HPDE6-E6E7 (cell line): ENCODE results near the gene STK11IP.
"Not testable (repeated sequence)": the region's sequence is repeated elsewhere in the genome, so short reads cannot be mapped to it uniquely, and the experiment has no call there.

Source experiments
- DNase-seq: peaks from one replicate; pipeline ENCODE4 v3.0.0; 2011; ENCODE audit warnings: missing footprints; ENCODE audit errors: extremely low spot score

Gene STK11IP

DNA sequence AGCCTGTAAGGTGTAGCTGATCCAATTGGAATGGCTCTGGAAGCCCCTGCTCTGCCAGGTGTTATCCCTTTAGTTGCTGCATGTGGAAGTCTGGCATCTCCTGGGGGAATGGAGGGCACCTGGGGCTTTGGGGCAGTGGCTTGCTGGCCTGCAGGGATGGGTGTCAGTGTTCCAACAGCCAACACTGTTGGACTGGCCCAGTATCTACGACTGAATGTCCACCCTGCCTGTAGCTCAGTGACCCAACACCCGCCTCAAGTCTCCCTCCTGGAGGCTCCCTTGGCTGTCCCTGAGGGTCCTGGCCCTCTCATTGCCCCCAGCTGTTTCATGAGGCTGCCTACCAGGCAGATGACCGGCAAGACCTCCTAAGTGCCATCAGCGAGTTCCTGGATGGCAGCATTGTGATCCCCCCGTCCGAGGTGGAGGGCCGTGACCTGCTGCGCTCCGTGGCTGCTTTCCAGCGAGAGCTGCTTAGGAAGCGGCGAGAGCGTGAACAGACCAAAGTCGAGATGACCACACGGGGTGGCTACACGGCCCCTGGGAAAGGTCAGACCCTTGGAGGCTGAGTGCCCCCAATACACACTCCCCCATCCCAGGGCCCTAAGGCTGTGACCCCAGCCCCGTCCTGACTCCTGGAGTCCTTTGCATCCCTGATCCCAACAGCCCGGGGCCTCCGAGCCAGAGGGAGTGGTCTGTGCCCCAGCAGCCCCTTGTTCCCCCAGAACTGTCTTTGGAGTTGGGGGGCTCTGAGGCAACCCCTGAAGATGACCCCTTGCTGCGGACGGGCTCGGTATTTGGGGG, 37.5 kb downstream of the STK11IP start:
- DNase-seq, result no peak

DNA sequence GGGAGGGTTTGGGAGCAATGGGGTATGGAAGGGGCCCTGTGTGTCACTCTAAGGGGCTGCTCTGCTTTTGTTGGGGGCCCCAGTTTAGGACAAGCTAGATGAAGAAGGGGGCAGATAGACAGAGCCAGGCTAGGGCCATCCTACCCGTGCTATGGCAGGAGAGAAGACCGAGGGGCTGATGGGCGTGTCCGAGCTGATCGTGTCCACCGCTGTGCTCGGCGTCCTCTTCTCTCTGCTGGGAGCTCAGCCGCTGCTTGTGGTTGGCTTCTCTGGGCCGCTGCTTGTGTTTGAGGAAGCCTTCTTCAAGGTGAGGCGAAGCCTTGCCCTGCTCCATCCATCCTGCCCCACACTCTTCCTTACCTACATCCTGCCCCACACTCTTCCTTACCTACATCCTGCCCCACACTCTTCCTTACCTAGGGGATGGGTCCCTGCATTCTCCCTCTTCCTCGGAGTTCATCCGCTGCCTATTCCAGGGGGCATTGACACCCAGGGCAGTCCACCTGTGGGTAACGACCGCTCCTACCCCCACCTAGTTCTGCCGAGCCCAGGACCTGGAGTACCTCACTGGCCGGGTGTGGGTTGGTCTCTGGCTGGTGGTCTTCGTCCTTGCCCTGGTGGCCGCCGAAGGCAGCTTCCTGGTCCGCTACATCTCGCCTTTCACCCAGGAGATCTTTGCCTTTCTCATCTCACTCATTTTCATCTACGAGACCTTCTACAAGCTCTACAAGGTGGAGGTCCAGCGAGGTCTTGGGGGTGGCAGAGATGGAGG, 38.7 kb downstream of the STK11IP start:
- DNase-seq, result no peak

DNA sequence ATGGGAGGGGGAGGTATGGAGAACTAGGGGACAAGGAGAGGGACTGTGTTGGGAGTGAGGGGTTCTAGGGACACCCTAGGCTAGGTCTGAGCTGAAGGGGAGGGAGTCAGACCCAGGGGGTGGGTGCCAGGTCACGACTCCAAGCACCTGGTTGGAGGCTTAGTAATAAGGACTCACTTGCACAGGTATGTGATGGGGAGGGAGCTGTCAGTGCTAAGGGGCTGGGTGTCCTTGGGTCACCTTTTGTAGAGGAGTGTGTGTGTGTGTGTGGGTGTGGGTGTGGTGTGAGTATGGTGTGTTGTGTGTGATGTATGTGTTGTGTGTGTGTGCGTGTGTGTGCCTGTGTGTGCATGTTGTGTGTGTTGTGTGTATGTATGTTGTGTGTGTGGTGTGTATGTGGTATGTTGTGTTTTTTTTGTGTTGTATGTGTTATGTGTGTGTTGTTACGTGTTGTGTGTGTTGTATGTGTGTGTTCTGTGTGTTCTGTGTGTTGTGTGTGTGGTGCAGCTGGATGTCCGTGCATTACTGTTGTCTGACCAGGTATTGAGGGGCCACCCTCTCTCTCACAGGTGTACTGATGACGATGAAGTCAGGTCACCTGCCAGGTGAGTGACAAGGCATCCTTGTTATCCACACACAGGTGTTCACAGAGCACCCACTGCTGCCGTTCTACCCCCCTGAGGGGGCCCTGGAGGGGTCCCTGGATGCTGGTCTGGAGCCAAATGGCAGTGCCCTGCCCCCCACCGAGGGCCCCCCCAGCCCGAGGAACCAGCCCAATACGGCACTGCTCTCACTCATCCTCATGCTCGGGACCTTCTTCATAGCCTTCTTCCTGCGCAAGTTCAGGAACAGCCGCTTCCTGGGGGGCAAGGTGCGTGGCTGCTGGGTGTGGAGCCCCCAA, 39.5 kb downstream of the STK11IP start:
- no peak for DNase-seq

DNA sequence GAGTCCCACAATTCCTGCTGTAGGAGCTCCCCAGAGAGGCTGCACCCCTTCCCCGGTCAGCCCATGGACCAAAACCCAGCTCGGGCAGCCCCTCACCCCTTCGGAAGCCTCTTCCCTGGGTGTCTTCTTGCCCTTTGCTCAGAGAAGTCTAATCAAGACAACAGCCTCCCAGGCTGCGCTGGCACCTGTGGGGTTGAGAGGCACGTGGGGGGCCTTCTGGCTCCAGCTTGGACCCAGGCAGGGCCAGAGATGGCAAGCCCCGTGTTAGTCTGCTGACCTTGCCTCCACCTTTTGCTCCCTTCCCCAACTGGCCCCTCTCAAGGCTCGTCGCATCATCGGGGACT, 40.2 kb downstream of the STK11IP start:
- no peak for DNase-seq

DNA sequence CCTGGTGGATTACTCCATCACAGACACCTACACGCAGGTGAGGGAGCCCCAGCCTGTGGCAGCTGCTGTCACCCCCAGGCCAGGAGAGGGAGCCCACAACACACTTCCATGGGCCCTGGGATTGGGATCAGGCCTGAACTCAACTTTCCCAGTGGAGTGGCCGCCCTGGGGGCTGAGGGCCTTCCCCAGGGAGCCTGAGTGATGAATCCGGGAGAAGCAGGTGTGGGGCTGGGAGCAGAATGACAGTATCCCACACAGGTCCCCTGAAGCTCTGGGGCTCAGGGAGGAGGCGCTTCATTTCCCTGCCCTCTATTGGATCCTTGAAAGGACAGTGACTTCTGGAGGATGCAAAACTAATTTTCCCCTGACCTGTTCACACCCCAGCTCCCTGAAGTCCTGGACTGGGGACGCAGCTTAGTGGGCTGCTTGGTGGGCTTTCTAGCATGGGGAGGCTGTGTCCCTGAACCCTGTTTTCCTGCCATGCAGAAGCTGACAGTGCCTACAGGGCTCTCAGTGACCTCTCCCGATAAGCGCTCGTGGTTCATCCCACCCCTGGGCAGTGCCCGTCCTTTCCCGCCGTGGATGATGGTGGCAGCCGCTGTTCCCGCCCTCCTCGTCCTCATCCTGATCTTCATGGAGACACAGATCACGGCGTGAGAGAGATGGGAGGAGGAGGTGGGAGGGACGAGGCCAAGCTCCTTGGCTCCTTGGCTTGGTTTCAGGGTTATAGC, 40.7 kb downstream of the STK11IP start:
- DNase-seq, result no peak

DNA sequence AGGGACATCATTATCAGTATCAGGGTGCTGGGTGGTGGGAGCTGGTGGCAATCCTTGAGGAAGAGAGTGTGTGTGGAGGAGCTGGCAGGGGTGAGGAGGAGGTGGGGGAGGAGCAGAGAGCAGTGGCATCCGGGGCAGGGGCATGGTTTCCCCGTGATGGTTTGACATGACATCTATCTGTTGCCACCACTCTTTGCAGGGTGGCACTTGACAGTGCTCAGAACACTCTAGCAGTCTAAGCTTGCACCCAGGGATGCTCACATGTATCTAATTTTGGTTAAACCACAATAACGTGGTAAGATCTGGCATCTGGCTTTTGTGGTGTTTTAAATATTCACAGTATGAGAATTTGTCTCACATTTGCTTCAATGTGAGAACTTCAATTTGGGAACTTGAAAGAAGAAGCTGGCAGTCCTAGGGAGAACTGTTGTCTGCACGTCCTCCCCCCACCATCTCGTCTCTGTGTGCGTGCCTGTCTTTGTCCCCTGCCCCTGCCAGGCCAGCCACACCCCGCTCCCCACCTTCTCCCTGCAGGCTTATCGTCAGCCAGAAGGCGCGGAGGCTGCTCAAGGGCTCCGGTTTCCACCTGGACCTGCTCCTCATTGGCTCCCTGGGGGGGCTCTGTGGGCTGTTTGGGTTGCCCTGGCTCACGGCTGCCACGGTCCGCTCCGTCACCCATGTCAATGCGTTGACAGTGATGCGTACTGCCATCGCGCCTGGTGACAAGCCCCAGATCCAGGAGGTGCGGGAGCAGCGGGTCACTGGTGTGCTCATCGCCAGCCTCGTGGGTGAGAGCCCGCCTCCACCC, 41.5 kb downstream of the STK11IP start:
- DNase-seq, result no peak

DNA sequence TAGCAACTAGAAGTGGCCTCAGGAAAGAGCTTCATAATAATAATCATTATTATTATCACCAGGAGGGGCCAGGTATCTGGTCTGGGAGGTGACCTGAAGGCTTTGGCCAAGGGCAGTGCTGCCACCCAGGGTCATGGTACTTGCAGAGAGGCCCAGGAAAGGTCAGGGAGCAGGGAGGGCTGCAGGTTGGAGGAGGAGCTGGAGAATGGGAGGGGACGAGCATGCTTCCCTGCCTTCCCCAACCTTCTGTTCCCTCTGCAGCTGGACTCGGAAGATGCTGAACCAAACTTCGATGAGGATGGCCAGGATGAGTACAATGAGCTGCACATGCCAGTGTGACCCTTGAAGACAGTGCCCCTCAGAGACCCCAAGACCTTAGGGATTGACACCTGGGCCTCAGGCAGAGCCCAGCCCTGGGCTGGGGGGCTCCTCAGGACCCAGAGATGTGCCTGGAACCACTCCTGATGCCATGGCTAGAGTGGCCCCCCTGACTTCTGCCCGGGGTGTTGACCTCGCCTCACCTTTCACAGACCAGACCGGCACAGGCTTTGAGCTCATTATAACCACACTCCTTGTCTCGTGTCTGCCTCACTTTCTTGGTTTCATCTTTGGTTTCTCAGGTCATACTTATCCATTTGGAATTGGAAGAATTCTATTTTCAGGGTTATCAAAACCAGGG, 43.9 kb downstream of the STK11IP start:
- no peak for DNase-seq

DNA sequence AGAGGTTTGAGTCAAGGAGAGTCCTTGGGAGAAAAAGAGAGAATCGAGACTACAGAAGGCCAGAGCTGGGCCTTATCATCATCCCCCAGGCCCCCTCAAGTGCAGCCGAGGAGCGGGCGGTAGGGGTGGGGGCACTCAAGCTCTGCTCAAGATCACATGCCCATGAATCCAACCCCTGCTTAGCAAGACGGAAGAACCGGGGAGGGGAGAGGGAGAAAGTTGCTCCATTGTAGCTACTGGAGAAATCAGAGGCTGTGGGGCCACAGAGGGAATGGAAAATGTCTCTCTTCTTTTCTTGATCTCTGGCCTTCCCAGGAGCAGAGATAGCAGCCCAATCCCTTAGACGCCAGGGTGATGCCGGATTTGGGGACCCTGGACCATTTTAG, 44.4 kb downstream of the STK11IP start:
- DNase-seq, result no peak

DNA sequence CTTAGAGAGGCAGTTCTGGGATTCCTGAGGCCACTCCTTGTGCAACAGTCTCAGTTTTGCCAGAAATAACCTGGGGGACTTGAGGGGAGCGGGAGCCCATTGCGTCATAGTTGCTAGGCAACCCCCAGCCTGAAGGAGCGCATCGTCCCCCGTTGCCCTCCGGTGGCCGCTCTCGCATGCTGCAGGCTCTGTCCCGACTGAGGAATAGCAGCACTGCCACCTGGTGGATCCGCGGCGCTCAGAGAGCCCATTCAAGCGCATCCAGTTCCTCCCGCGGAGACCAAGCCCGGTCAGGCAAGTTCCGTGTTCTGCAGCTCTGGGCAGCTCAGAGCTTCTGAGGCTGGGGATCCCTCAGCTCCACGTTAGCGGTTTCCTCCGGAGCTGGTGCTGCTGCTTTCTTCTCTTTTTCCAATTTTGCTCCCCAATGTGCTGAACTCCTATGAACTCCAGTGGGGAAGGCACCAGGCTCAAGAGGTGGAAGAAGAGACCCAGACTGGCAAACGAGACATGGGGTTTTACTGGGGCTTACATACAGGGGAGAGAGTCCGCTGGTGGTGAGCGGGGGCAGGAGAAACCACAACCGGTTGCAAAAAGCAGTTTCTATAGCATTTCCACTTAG, 44.9 kb downstream of the STK11IP start:
- peak; percentile 93 for DNase-seq

DNA sequence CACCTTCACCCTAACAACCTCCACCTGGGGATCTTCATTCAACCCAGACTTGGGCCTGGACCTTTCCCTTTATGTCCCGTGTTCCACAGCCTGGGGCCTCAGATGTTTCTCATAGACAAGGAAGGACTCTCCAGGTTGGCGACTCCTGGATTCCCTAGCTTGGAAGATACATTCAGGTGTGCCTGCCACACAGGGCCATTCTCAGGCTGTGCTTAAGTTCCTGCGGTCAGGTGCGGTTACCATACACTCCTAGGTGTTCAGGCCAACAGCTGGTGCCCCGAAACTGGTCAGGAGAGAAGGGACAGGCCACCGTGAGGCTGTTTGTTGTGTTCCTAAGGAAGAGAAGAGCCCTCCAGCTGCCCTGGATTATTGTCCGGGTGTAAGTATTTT, 45.4 kb downstream of the STK11IP start:
- no peak for DNase-seq

DNA sequence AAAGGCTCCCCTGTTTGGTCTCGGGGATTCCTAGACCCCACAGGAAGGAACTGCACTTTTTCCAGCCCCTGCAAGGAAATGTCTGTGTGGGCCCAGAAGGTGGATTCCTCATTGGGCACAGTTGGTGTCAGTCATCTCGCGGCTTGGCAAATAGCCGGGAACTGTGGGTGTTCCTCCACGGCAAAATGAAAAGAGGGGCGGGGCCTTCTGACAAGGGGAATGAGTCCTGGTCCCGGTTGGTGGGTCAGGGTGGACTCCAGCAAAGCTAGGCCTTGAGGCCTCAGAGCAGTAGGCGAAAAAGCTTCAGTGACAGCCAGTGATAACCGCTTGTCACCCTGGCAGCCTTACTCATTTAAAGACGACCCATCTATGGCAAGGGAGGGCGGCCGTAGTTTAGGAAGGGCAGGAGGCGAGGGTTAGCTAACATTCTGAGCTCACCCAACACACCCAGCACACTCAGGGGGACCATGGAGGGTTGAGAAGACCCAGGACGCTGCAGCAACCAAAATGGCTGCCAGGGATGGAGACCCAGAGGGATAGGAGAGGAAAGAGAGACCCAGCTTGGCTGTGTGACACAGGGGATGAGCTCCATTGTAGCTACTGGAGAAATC, 46.2 kb downstream of the STK11IP start:
- DNase-seq, result no peak

DNA sequence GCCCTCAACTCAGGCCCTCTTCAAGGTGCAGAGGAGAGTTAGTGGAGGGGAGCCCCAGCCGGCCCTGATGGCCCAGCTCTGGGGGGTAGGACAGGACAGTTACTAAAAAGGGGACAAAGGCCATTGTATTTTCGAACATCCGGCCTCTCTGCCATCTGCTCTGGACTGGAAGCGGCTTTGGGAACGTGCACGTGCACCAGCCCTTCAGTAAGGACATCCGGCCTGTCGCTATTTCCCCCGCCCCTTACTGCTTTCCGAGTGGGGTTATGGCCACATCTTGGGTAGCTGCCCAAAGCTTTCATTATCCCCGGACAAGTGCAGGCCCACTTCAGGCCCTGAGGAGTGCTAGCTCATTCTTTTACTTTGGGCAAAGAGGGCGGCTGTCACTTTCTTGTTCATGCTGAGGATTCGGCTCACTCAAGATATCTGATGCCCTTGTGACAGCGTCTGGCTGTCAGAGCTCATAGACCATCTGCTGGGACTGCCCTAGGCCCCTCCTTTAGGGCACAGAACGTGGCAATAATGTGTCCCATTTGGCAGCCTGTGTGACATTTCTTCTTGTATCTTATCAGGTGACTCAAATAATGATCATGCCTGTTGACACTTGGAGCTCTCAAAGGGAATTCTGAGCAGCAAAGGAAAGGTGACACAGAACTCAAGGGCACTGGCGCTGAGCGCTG, 47.3 kb downstream of the STK11IP start:
- no peak for DNase-seq

DNA sequence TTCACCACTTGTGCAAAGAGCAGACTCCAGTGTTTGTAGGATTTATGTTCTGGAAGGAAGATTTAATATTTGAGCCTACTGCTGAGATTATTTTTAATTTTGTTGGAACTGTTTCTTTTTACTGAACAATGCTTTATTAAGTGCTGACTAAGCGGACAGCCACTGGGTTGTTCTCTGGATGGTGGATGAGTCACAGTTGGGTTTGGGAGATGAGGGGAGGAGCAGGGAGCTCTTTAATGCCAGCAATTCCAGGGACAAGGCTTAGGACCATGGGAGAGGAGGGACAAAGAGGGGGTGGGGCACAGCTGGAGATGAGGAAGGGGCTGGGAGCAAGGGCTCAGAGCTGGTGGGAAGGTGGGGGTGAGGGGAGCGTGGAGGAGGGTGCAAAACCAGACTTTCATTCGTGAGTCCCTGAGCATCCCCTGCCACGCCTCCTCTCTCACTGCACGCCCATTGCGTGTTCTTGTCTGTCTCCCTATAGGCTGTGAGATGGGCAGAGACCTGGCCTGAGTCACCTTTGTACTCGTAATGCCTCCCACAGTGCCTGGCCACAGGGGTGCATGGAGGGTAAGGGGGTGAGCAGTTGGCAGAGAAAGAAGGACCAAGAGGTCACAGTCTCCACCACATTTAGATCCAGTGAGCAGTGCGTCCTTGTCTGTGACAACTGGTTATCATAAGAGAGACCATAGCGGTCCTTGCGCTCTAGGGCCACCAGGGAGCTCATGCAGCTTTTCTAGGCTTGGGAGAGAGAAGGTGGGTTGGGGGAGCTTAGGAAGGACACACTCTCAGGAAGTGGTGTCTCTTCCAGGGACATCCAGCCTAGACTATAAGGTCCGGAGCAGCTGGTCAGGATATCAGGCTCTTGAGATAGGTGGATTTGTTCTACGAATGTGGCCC, 48.2 kb downstream of the STK11IP start:
- peak; percentile 76 for DNase-seq

DNA sequence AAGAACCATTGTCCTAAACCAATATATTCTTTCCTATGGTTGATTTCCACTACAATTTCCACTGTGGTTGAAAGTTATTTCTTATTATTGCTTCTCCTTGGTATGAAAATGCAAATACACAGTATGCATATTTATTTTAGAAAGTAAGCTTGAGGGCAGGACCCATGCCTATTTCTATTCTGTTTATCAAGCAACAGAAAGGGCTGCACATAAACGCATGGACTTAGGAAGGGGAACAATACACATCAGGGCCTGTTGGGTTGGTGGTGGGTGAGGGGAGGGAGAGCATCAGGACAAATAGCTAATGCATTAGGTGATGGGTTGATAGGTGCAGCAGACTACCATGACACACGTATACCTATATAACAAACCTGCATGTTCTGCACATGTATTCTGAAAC, 50.5 kb downstream of the STK11IP start:
- DNase-seq, result no peak

DNA sequence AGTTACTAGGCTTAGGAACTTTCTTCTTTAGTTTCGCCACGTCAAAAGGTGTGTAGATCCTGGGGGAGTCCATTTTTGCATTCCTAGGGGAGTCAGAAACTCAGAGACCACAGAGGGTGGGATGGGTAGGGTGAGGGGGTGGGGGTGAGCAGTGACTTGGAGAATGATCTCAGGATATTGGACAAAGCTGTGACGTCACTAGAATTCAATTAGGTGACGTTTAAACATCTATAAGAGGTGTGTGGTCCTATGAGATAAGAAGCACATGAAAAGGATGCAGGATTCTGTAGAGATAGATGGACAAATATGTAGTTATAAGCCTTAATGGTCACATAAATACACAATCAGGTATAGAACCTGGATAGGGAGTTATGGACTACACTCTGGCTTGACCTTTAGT, 51.3 kb downstream of the STK11IP start:
- no peak for DNase-seq

DNA sequence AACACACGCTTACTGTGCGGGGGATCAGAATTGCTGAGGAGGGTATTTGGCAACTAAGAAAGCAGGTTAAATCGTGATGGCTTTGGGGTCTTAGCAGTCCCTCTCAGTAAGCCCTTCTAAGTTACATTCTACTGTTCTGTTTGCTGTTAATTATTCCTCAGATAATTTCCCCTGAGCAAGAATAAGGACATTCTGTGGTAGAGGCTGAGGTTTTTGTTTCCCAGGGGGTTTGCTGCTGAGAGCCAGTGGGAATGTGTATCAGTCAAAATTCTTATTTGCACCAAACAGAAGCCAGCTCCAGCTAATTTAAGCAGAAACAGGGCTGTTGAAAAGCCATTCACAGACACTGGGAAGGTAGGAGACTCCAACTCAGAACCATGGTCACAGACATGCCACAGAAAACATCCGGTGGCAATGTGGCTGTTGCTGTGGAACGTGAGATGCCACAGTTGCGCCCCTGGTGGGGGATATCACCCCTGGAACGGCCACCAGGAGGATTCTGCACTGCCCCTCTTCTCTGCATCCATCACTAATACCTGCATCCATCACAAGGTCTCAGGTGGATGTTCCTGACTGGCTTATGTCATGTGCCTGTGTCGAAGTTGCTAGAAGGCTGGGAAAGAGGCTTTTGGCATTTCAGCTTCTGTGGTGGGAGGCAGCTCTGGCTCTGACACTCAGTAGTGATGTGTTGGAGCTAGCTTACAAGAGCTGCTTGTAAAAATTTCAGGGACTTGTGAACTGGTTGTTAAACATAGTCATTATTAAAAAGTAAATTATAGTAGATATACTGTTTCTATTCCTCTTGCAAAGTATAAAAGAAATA, 53.0 kb downstream of the STK11IP start:
- no peak for DNase-seq

DNA sequence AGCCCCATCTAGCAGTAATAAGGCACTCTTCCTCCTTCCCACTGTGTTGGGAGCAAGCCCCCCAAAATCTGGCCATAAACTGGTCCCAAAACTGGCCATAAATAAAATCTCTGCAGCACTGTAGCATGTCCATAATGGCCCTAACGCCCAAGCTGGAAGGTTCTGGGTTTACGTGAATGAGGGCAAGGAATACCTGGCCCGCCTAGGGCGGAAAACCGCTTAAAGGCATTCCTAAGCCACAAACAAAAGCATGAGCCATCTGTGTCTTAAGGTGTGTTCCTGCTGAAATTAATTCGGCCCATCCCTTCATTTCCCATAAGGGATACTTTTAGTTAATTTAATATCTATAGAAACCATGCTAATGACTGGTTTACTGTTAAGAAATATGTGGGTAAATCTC, 54.0 kb downstream of the STK11IP start:
- DNase-seq, result not testable (repeated sequence)
